Measurements from ENCODE around the gene HHAT.
A peak's percentile ranks its signal among the peaks of the same experiment; 100 is the strongest.

Gene HHAT

GRCh38 chr1:210684466-210685294 lies 356.0 kb downstream of the HHAT start:
- peak; percentile 37 for DNase-seq (ENCODE audit: low spot score)

- DNase-seq (ENCODE audit: low spot score), result no peak
These were observed 356.6 kb downstream of the HHAT start for GRCh38 chr1:210685295-210685650.

- no peak for DNase-seq (ENCODE audit: low spot score)
These were observed 358.1 kb downstream of the HHAT start for GRCh38 chr1:210686841-210687240.

GRCh38 chr1:210687582-210688279 lies 359.0 kb downstream of the HHAT start:
- DNase-seq (ENCODE audit: low spot score), result peak; percentile 39

GRCh38 chr1:210688512-210689234 lies 360.0 kb downstream of the HHAT start:
- DNase-seq (ENCODE audit: low spot score), result peak; percentile 32

GRCh38 chr1:210689826-210690225 lies 361.1 kb downstream of the HHAT start:
- no peak for DNase-seq (ENCODE audit: low spot score)

GRCh38 chr1:210690236-210690635 lies 361.5 kb downstream of the HHAT start:
- no peak for DNase-seq (ENCODE audit: low spot score)

- no peak for DNase-seq (ENCODE audit: low spot score)
These were observed 362.4 kb downstream of the HHAT start for GRCh38 chr1:210691039-210691610.

GRCh38 chr1:210692796-210693195 lies 364.1 kb downstream of the HHAT start:
- no peak for DNase-seq (ENCODE audit: low spot score)

GRCh38 chr1:210695026-210695425 lies 366.3 kb downstream of the HHAT start:
- DNase-seq (ENCODE audit: low spot score), result no peak

GRCh38 chr1:210696709-210697108 lies 368.0 kb downstream of the HHAT start:
- peak; percentile 69 for DNase-seq (ENCODE audit: low spot score)

- no peak for DNase-seq (ENCODE audit: low spot score)
These were observed 368.5 kb downstream of the HHAT start for GRCh38 chr1:210697185-210697584.

- no peak for DNase-seq (ENCODE audit: low spot score)
These were observed 370.0 kb downstream of the HHAT start for GRCh38 chr1:210698661-210699060.

GRCh38 chr1:210700083-210700482 lies 371.4 kb downstream of the HHAT start:
- DNase-seq (ENCODE audit: low spot score), result no peak

- DNase-seq (ENCODE audit: low spot score), result no peak
These were observed 371.8 kb downstream of the HHAT start for GRCh38 chr1:210700511-210700910.

GRCh38 chr1:210702506-210702905 lies 373.8 kb downstream of the HHAT start:
- DNase-seq (ENCODE audit: low spot score), result no peak

GRCh38 chr1:210703593-210703992 lies 374.9 kb downstream of the HHAT start:
- no peak for DNase-seq (ENCODE audit: low spot score)

- no peak for DNase-seq (ENCODE audit: low spot score)
These were observed 376.4 kb downstream of the HHAT start for GRCh38 chr1:210705086-210705485.

GRCh38 chr1:210706246-210706645 lies 377.5 kb downstream of the HHAT start:
- no peak for DNase-seq (ENCODE audit: low spot score)

GRCh38 chr1:210707300-210708240 lies 378.9 kb downstream of the HHAT start:
- DNase-seq (ENCODE audit: low spot score), result no peak

GRCh38 chr1:210709701-210710100 lies 381.0 kb downstream of the HHAT start:
- no peak for DNase-seq (ENCODE audit: low spot score)
